Measurements from ENCODE around the gene RFTN1. TPM values are rescaled to one million over a fixed set of nuclear protein-coding genes. Genes with fewer than 3 reads are reported as not detected.

The RFTN1 gene
- total RNA-seq, 1 donor from 2014 or later: 0.92 TPM

DNA sequence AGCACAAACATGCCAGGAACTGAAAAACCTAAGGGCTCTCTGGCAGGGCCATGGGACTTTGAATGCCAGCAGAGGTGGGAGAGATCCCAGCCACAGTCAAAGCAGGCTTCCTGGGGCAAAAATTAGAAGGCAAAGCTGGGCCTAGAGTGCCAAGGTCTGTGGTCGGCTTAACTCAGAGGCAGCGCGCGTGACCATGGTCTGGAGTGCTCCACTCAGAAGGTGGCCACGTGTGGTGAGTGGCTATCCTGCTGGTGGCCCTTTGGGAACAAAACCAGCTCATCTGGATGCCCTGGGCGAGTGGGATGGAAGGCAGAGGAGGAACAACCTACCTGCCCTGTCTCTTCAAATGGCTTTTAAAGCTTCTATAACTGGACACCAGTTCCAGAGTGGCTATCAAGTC lies 185.4 kb downstream of the RFTN1 start:
- H3K4me1 ChIP-seq: peaks cover 23% of the 10 kb centered on the region
- H3K27me3 Mint-ChIP-seq (ENCODE audit: insufficient read depth, low read depth): no peaks in the 10 kb centered on the region
- H3K9me3 ChIP-seq (ENCODE audit: low read depth): peaks cover 12% of the 10 kb centered on the region
- no peaks in the 10 kb centered on the region for H4K20me1 ChIP-seq (ENCODE audit: low read depth)
- no peak for DNase-seq (ENCODE audit: low spot score)
- H3K27ac Mint-ChIP-seq: peak overlapping the region; percentile 76
- H3K4me3 ChIP-seq: no peak overlapping the region
- H3K9ac ChIP-seq: no peak overlapping the region
- no peak overlapping the region for H3K27ac ChIP-seq
- H3K4me2 ChIP-seq: no peak overlapping the region
- TF ChIP-seq, protein P1, sequence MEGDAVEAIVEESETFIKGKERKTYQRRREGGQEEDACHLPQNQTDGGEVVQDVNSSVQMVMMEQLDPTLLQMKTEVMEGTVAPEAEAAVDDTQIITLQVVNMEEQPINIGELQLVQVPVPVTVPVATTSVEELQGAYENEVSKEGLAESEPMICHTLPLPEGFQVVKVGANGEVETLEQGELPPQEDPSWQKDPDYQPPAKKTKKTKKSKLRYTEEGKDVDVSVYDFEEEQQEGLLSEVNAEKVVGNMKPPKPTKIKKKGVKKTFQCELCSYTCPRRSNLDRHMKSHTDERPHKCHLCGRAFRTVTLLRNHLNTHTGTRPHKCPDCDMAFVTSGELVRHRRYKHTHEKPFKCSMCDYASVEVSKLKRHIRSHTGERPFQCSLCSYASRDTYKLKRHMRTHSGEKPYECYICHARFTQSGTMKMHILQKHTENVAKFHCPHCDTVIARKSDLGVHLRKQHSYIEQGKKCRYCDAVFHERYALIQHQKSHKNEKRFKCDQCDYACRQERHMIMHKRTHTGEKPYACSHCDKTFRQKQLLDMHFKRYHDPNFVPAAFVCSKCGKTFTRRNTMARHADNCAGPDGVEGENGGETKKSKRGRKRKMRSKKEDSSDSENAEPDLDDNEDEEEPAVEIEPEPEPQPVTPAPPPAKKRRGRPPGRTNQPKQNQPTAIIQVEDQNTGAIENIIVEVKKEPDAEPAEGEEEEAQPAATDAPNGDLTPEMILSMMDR (IDR thresholded peaks at IDR 0.05): no peak
- TF ChIP-seq EZH2 (IDR thresholded peaks at IDR 0.05): no peak
- TF ChIP-seq EZH2phosphoT487 (IDR thresholded peaks at IDR 0.05): no peak
- no peaks in the 10 kb centered on the region for H3K27me3 ChIP-seq
- peaks cover 18% of the 10 kb centered on the region for H3K9me3 Mint-ChIP-seq
- no peak overlapping the region for H2AFZ ChIP-seq (replicated peaks)
- peaks cover 41% of the 10 kb centered on the region for H3K4me1 Mint-ChIP-seq
- peaks cover 15% of the 10 kb centered on the region for H3F3A ChIP-seq (ENCODE audit: low read depth)
- no peak overlapping the region for H3K4me3 Mint-ChIP-seq
- no peaks in the 10 kb centered on the region for H3K79me2 ChIP-seq (ENCODE audit: low read depth)
- H3K36me3 ChIP-seq: peaks cover 5% of the 10 kb centered on the region
- H3K36me3 Mint-ChIP-seq: peaks cover 14% of the 10 kb centered on the region

GRCh38 chr3:16326724-16327349 lies 186.7 kb downstream of the RFTN1 start:
- Histone ChIP-seq H3K4me2 (no peak overlapping the region), H3K4me3 (no peak overlapping the region), H3K27me3 (no peaks in the 10 kb centered on the region), H3K9ac (no peak overlapping the region), H3K79me2 (ENCODE audit: low read depth) (no peaks in the 10 kb centered on the region), H3F3A (ENCODE audit: low read depth) (peaks cover 15% of the 10 kb centered on the region), H3K36me3 (peaks cover 5% of the 10 kb centered on the region), H4K20me1 (ENCODE audit: low read depth) (no peaks in the 10 kb centered on the region), H3K27ac (no peak overlapping the region), H2AFZ (replicated peaks) (no peak overlapping the region), H3K9me3 (ENCODE audit: low read depth) (peaks cover 9% of the 10 kb centered on the region), H3K4me1 (peaks cover 23% of the 10 kb centered on the region)
- Mint-ChIP-seq H3K4me1 (peaks cover 41% of the 10 kb centered on the region), H3K4me3 (no peak overlapping the region), H3K27ac (peak overlapping the region; percentile 57), H3K36me3 (peaks cover 10% of the 10 kb centered on the region), H3K9me3 (peaks cover 9% of the 10 kb centered on the region), H3K27me3 (ENCODE audit: insufficient read depth, low read depth) (peaks cover 2% of the 10 kb centered on the region)
- no peak for TF ChIP-seq EZH2 (IDR thresholded peaks at IDR 0.05)
- TF ChIP-seq, protein P1 (IDR thresholded peaks at IDR 0.05): no peak
- no peak for TF ChIP-seq EZH2phosphoT487 (IDR thresholded peaks at IDR 0.05)
- DNase-seq (ENCODE audit: low spot score): no peak

DNA sequence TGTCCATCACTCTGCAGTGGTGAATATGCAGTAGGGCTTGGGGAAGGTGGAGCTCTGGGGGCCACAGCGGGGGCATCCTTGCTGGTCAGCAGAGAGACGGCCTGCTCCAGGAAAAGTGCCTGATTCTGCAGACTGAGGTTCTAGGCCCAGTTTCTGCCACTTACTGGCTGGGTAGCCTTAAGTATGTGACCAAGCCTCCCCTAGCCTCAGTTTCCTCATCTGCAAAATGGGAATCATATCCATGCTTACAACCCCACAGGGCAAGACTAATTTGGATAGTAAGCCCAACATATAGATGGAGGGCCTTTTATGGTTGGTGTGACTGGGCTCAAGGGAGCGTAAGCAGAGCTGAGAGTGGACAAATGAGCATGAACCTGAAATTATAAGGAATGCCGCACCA lies 187.6 kb downstream of the RFTN1 start:
- no peak for DNase-seq (ENCODE audit: low spot score)
- Histone ChIP-seq H3K4me1 (peaks cover 22% of the 10 kb centered on the region), H3K4me2 (no peak overlapping the region), H3K27ac (no peak overlapping the region), H3K9me3 (ENCODE audit: low read depth) (no peaks in the 10 kb centered on the region), H4K20me1 (ENCODE audit: low read depth) (no peaks in the 10 kb centered on the region), H3K9ac (no peak overlapping the region), H3K4me3 (no peak overlapping the region), H3K36me3 (no peaks in the 10 kb centered on the region), H2AFZ (replicated peaks) (no peak overlapping the region), H3K27me3 (no peaks in the 10 kb centered on the region), H3F3A (ENCODE audit: low read depth) (peaks cover 15% of the 10 kb centered on the region), H3K79me2 (ENCODE audit: low read depth) (no peaks in the 10 kb centered on the region)
- Mint-ChIP-seq H3K27me3 (ENCODE audit: insufficient read depth, low read depth) (peaks cover 2% of the 10 kb centered on the region), H3K4me1 (peaks cover 38% of the 10 kb centered on the region), H3K36me3 (peaks cover 4% of the 10 kb centered on the region), H3K4me3 (no peak overlapping the region), H3K9me3 (peaks cover 2% of the 10 kb centered on the region), H3K27ac (no peak overlapping the region)
- TF ChIP-seq, protein P1 (IDR thresholded peaks at IDR 0.05): no peak
- no peak for TF ChIP-seq EZH2 (IDR thresholded peaks at IDR 0.05)
- no peak for TF ChIP-seq EZH2phosphoT487 (IDR thresholded peaks at IDR 0.05)
